HG03196 (cell line): ENCODE measurements around the gene LSM3.

Experiments used
- ATAC-seq: cut with Tn5 transposase; IDR thresholded peaks from one replicate; pipeline ENCODE4 v1.9.1; 2021; ENCODE audit not compliant: unreplicated experiment

The LSM3 gene

DNA sequence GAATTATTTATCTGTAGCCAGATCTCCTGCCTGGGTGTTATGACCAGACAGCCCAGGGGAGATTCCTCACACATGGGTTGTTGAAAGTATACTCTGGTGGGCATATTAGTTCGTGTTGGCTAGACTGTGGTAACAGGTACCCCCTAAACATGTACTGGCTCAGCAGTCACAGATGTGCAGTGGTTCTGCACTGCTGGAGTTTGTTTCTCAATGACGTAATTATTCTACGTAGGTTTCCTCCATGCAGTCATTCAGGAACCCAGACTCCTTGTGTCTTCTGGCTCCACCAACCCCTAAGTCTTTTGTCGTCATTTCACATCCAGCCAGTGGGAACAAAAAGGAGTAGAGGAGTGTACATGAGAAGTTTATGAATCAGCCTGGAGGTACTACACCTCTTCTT is 16.2 kb downstream of the LSM3 start:
- no peak for ATAC-seq

DNA sequence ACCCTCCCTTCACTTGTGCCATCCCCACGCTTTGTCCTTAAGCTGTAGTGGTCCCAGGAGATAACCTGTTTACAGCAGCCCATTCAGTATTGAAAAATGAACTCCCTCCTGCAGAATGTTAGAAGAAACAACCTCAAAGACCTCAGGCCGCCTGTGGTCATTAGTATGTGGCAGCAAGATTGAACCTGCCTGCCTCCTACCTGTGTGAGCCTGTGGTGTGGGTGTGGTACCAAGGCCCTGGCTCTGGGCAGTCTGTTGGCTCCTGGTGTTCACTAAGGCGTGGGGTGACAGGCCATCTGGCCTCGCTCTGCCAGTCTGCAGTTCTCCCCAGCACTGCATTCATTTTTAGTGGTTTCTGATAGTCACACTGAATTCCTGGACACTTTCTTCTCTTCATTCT is 21.0 kb downstream of the LSM3 start:
- no peak for ATAC-seq

DNA sequence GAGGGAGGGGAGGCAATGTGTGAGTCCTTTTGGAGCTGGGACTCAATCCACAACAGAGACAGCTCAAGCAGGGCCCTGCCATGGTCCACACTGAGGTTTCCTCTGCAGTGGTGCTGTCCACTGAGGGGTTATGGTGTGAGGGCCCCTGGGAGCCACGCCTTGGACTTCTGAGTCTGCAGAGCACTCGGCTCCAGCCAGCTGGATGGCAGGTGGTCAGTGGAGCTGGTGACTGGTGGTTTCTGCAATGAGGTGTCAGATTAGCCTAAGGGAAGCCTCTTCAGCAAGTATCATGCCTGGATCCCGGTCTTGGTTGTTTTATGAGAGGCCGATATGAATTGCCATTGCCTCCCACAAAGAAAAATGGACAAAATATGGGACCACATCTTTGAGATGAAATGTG is 21.7 kb downstream of the LSM3 start:
- no peak for ATAC-seq

DNA sequence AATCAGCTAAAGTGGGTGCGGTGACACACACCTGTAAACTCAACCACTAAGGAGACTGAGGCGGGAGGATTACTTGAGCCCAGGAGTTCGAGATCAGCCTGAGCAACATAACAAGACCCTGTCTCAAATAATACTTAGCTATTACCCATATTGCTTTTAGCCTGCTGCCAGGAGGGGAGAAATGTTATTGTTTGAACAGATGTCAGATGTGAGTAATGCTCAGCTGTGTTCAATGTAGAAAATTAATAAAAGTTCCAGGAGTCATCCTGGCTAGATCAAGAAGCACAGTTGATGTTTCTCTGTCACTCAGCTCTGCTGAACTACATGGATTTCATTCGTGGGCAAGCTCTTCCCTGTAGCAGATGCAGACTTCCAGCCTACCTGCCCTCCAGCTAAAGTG is 22.2 kb downstream of the LSM3 start:
- no peak for ATAC-seq

DNA sequence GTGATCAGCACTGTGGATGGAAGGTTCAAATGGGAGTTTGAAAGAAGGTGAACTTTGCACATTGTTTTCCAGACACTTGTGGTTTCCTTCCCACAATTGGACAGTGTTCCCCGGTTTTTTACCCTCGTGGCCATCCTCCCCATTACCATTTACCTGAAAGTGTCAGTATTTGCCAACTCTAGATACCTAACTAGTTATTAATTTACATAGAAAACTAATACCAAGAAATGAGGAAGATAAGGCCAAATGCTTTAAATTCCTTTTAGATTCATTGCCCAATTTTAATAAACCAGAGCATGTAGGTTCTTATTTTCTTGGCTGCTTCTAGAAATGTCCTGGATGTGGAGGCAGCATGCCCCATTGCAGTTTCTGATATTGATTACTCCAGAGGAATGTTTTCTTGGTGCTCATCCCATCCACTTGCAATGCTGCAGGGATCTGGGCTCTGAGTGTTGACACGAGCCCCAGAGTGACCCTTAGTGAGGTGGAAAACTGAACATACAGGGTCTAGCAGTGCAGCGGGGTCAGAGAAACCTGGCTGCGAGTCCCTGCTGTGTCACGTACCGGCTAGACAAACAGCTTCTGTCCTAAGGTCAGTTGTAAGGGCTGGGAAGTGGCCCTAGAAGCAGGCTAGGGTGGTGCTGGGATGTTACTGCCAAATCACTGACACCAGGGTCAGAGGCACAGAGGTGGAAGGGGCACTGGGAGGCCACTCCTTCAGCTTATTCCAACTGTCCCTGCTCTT is 23.5 kb downstream of the LSM3 start:
- ATAC-seq = no peak

DNA sequence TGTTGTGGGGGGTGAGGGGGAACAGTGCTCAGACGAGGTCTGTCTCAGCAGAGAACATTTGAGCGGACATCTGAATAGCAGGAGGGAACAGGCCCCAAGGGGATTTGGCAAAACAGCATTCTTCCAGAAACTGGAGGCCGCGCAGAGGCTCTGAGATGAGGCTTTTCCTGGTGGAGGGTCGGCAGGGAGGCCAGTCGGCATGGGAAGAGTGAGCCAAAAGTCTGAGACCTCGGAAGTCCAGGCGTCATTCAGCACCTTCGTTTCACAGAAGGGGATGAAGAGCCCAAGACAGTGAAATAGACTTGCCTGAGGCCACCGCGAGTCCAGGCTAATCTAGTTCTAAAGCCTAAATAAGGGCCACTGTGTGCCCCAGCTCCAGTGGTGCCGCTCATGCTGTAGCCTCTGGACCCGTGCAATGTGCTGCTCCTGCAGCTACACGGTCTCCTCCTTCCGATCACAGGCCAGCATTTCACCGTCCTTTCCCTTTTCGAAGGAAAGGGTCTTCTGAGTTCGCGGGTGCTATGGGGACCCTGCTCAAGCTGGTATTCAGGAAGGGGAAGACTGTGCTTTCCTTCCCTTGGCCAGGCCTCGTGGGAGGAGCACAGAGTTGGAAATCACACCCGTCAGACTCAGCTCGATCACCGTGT is 24.4 kb downstream of the LSM3 start:
- ATAC-seq = no peak

DNA sequence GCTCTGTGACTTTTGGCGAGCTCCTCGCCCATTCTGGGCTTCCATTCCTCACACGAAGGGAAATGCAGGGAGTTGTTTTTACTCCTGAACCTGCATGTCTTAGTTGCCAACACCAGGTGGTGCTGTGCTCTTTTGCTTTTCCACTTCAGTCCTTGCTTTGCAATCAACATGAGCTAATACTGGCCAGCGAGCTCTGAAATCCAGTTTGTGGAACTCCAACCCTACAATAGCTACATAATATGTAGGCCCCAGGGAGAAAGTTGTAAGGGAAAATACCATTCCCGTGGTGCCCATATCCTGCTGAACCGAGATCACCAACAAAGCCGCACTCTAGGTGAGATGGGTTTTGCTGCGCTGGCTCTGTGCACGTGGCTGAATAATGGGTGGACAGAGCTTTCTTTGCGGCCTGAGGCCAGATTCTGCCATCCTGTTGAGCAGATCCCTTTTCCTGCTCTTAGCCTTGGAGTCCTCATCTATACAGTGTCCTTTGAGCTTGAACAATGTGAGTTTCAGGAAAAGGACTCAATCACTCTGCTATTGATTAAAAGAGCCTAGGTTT is 25.0 kb downstream of the LSM3 start:
- no peak for ATAC-seq

DNA sequence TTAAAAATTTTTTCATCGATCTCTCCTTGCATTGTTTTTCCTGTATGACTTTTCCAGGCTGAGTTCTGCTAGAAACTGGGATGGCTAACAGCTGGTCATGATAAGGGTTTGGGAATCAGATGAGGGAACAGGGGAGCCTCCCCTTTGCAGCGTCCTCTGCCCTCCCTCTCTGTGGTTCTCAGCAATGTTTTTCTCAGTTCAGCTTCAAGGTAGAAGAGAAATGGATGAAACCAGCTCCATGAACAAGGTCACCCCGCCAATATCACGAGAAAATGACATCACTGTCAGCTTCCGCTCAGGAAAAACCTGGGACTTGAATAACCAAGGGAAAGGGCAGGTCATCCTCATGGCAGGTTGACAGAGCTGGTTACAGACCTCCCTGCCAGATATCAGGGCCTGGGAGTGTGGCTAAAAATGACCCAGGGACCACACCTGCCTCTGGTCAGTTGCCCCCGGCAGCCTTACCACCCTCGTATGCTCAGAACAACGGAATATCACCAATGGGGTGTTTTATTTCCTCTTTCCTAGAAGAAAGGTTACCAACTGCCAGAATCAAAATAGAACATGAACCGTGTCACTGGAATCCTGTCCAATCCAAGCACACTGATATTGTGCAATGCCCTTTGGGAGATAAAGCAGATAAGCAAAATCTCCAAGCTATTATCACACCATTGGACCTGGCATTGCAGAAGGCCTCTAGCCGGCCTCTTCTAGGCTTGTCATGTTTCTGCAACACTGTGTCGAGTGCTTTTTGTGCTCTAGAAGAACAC is 26.1 kb downstream of the LSM3 start:
- no peak for ATAC-seq

DNA sequence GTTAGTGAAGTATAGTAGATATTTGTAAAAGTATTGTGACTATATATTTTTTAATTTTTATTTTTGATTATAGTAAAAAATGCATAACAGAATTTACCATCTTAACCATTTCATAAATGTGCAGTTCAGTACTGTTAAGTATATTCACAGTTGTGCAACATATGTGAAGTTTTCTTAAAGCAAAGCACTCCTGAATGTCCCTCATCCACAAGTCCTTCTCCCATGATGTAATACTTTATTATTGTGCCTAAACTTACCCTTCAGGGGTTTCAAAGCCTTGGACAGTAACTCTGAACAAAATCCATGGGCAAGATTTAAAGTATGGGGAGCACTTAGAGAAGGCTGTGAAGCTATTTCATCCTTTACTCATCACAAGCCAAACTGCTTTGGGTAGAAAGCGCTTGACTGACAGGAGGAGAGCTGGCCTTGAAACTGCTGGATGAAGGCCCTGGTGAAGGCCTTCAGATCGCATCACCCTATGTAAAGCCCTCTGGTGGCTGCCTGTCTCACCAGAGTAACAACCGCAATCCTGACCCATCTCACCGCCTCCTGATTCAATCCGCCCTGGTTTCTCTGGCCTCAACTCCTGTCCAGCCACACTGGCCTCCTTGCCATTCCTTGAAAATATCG is 28.0 kb downstream of the LSM3 start:
- ATAC-seq = no peak

DNA sequence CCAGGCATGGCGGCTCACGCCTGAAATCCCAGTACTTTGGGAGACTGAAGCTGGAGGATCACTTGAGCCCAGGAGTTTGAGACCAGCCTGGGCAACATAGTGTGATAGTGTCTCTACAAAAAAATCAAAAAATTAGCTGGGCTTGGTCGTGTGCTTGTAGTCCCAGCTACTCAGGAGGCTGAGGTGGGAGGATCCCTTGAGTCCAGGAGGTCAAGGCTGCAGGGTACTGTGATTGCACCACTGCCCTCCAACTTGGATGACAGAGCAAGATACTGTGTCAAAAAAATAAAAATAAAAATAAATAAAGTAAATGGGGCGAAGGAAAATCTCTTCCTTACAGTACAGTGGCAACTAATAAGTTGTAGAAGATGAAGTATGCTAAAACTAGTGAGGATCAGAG is 29.6 kb downstream of the LSM3 start:
- ATAC-seq = no peak

DNA sequence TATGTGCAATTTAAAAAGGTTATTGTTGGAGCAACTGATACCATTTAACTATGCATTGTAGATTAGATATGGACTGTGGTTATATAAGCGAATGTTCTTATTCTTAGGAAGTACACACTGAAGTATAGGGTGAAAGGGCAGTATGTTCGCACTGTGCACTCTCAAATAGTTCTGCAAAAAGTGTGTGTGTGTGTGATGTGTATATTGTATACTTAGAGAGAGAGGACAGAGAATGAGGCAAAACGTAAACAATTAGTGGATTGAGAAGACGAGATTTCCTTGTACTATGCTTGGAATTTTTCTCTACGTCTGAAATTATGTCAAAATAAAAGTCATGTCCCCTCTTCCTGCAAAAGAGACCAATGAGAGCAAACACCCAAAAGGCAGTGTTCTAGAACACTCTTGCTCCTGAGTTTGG is 30.4 kb downstream of the LSM3 start:
- no peak for ATAC-seq

DNA sequence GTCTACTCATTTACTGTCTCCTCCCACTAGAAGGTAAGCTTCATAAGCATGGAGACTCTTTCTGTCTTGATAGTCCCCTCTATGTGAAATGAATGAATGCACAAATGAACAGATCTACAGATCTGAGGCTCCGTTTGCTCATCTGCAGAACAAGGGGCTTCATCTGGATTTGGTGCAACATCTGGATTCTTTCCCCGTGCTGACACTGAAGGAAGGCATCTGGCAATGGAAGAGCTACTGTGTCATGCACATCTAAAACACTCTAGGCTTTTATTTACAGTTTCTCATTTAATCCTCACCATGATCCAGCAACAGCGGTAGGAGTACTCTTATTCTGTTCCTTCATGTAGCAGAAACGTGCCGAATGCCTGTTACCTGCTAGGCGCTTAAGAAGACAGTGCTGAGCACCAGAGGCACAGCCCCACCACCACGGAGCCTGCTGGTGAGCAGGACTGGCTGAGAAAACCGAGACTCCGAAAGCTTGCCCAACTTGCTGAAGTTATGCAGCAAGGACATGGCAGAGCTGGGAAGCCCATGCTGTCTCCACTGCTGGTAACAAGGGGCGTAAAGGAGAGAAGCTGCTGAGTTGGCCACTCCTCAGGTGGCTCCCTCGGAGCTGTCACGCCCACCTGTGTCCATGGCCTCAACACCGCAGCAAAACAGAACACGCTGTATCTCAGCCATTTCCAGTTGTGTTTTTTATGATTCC is 31.1 kb downstream of the LSM3 start:
- ATAC-seq = no peak

DNA sequence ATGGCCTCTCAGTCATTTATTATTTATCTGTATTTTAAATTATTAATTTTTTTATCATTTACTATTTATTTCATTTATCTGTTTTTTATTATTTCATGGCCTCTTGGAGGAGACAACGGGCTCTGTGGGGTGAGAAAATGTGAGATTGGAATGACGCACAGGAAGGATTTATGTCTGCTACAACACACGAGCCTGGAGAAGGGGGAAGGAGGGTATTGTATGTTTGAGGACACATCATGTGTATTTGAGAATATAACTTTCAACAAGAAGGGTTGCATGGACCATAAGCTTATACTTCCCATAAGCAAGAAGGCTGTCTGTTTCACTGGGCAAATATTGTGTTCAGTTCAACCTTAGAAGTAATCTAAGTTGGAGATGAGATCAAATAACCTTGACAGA is 31.7 kb downstream of the LSM3 start:
- ATAC-seq = no peak

DNA sequence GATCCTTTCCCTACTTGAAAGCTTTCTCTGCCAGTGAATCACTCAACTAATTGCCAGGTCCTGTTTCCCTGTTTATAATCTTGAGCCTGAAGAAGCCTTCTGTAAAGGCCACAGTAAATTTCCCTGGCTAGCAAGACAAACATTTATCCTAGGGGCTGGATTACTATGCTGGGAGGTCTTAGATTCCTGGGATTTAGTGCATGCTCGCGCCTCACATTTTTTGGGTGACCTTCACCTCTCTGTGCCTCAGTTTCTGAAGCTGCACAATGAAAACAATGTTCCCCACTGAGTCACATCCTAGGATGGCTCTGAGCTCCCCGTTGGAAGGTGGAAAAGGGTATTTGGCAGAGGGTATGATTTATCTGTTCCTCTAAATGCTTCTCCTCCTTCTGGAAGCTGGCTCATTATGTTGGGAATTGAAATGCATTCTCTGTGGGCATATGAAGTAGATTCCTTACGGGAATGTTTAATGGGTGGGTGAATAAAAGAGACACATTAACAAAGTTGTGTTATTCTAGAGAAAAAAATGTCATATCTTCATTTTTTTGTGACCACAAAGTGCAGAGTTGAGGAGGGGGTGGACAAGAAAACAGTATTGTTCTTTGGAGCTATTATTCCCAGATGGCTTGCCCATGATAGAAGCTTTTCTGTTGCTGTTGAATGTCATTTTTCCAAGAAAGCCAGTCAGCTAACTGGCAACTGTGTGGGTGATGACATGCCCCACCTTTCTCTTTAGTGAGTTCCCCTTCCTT is 32.4 kb downstream of the LSM3 start:
- ATAC-seq = no peak

DNA sequence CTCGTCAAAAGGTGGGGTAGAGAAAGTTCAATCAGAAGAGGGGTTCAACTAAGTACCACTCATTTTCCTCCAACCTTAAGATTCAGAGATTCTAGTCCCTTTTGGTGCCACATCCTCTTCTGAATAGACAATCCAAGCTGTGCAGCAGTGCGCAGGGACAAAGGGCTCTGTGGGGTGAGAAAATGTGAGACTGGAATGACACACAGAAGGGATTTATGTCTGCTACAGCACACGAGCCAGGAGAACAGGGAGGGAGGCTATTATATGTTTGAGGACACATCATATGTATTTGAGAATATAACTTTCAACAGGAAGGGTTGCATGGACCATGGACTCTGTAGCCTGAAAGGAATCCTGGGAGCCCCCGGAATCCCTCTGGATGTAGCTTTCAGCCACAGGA is 33.0 kb downstream of the LSM3 start:
- no peak for ATAC-seq

DNA sequence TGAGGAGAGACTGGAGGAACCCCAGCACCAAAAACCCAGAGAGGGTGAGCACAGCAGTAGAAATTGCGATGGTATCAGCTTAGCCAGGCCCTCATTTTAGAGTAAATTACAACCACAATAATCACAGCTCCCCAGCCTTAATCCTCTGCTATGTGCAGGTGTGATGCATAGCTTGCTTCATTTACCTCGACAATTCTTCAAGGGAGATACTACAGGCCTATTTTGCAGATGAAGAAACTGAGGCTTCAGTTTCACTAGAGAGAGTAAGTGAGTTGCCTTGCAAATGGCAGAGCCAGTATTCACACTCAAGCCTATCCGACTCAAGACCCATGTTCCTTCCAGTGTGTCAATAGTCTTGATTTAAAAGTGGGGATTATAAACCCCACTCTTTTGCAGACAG is 33.4 kb downstream of the LSM3 start:
- no peak for ATAC-seq

DNA sequence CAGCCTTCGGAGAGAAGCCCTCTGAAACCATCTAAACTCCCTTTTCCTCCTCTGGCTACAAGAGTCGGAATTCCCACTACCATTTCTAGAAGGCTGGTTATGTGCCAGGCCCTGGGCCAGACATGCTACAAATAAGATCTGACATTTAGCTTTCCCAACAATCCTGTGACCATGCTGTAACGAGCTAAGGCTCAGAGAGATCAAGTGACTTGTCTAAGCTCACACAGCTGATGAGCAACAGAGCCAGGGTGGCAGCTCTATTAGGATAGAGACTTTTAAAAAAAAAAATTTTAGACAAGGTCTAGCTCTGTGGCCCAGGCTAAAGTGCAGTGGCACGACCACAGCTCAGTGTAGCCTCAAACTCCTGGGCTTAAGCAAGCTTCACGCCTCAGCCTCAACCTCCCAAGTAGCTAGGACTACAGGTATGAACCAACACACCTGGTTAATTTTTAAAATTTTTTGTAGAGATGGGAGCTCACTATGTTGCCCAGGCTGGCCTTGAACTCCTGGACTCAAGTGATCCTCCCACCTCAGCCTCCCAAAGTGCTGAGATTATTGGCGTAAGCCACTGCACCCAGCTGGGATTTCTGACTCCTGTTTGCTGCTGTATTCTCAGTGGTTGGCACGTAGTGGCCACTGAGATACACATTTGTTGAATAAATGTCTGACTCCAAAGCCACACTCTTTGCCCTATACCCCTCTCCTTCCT is 34.6 kb downstream of the LSM3 start:
- no peak for ATAC-seq

DNA sequence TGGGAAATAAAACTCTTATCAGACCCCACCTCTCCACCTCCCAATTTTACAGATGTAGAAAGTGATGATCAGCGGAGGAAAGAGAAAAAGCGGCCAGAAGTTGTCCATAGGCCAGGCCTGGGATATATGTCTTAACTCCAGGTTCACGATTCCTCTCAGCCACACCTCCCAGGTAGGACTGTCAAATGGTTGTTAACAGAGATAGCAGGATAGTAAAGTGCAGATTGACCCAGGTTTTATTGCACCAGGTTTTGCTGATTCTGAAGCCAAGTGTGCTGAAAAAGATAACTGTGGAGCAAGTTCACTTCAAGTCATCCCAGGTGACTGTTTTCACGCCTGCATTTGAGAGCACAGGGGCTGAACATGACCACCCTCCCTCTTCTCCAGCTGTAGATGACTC is 36.1 kb downstream of the LSM3 start:
- ATAC-seq = no peak

DNA sequence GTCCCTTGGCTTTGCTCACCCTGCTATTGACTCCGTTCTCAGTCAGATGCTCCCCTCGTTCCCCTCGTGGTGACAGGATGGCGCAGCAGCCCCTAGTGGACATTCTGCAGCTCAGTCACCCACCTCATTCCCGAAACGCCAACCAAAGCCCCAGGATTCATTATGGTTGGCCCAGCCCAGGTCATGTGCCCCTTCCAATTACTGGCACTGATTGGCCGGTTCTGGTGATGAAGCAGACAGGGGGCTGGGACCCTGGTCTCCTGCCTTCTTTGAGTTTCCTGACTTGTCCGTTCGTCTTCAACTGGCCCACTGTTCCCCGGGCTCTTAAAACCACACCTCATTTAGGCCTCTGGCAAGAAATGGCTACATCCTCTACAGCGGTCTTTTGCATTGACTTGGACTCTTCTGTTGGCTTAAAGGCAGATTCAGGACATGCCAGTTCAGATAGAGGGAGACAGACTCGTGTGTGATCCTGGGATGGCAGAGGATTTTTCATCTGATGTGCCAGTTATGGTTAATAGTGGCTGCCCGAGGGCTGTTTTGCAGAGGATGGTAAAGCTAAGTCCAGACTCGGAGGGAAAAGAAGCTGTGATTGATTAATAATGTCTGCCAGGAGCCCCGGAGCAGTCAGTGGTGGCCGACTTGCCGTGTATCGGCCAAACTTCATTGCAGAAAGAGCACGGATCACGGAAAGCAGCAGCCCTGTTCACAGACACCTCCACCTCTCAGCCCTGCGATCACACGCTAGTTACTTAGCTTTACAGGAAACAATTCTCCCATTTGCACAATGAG is 37.8 kb downstream of the LSM3 start:
- ATAC-seq = no peak
